Measurements from ENCODE around the gene FAM20C.

DNA sequence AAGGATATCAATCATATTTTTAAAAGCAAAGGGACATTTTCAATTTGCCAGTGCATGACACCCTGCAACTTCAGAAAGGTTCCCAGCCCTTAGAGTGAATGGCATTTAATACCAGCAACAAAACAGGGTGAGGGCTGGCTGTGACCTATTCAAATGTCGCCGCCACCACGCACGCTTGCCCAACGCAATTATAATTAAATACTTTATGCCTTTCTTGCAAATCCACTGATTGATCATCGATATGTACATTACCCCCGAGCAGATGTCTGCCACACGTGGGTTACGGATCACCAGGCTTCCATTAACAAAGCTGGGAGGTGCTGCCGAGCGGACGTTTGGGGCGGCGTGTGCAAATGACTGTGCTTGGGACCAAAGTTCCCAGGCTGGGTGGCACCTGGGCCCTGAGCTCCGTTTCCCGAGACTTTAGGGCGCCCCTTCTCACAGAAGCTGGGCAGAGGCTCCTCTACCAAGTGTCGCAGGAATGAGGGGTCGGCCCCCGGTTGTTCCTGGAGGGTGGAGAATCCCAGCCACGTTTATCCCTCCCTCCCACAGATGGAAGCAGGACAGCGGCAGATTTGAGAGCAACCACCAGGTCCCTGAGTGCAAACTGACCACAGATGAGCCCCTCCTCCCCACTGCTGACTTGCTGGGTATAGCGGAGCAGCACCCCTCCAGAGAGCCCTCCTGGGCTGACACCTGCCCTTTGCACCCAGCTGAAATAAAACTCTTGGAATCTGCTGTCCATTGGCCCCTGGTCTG, 101.5 kb downstream of the FAM20C start:
- TF ChIP-seq, protein P1, sequence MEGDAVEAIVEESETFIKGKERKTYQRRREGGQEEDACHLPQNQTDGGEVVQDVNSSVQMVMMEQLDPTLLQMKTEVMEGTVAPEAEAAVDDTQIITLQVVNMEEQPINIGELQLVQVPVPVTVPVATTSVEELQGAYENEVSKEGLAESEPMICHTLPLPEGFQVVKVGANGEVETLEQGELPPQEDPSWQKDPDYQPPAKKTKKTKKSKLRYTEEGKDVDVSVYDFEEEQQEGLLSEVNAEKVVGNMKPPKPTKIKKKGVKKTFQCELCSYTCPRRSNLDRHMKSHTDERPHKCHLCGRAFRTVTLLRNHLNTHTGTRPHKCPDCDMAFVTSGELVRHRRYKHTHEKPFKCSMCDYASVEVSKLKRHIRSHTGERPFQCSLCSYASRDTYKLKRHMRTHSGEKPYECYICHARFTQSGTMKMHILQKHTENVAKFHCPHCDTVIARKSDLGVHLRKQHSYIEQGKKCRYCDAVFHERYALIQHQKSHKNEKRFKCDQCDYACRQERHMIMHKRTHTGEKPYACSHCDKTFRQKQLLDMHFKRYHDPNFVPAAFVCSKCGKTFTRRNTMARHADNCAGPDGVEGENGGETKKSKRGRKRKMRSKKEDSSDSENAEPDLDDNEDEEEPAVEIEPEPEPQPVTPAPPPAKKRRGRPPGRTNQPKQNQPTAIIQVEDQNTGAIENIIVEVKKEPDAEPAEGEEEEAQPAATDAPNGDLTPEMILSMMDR (IDR thresholded peaks at IDR 0.05) = no peak
- TF ChIP-seq POLR2AphosphoS5 (IDR thresholded peaks at IDR 0.05) (no peak), POLR2A (IDR thresholded peaks at IDR 0.05) (no peak)

All from prostate gland (tissue), 2 donors.